C1 segment of cervical spinal cord (tissue), 14 donors: ENCODE data around the gene SHC3.

Source experiments
- DNase-seq, 14 donors: peaks; one replicate each; lab custom pipeline; 2025; lab: John Stamatoyannopoulos, UW

SHC3 gene

DNA sequence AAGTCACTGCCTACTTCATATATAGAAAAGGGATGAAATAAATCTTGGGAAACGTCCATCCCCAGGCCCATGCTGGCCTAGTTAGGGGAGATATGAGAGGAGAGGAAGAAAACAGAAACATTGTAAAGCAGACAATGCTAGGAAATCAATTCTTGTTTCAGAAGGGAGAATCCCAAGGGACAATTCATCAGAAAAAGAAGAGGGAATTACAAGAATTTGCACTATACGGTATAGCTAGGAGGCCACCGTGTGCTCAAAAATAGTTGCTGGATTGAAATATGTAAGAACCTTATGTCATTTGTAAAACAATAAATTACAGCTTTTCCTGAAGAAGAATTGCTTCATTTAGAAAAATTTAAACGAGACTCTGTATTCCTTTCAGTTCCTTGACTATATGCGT lies 8.3 kb upstream of the SHC3 start:
- DNase-seq = no peak

DNA sequence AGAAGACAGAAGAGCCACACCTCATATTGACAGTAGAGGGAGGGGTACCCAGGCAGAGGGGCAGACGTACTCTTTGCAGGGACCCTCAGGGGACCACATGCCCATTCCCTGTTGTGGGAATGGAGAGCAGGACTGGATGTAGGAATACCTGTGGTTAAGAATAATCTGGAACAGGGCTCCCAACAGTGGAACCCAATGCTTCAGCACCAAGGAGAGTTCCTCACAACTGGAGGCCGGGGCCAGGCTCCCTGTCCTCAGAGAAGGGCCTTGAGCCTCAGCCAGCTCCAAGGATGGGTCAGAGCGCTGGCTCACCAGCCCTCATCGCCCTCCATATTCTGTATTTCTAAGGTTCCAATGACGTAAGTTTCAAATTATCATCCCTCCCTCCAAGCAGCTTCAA lies 7.4 kb upstream of the SHC3 start:
- DNase-seq = no peak

GRCh38 chr9:89183146-89183545 lies 4.5 kb upstream of the SHC3 start:
- no peak for DNase-seq

DNA sequence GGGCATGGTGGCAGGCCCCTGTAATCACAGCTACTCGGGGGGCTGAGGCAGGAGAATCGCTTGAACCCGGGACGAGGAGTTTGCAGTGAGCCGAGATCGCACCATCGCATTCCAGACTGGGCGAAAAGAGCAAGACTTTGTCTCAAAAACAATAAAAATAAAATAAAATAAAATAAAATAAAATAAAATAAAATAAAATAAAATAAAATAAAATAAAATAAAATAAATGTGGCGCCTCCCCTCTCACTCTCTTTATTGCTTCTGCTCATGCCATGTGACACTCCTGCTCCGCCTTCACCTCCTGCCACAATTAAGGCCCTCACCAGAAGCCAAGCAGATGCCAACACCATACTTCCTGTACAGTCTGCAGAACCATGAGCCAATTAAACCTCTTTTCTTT lies 3.8 kb upstream of the SHC3 start:
- no peak for DNase-seq

DNA sequence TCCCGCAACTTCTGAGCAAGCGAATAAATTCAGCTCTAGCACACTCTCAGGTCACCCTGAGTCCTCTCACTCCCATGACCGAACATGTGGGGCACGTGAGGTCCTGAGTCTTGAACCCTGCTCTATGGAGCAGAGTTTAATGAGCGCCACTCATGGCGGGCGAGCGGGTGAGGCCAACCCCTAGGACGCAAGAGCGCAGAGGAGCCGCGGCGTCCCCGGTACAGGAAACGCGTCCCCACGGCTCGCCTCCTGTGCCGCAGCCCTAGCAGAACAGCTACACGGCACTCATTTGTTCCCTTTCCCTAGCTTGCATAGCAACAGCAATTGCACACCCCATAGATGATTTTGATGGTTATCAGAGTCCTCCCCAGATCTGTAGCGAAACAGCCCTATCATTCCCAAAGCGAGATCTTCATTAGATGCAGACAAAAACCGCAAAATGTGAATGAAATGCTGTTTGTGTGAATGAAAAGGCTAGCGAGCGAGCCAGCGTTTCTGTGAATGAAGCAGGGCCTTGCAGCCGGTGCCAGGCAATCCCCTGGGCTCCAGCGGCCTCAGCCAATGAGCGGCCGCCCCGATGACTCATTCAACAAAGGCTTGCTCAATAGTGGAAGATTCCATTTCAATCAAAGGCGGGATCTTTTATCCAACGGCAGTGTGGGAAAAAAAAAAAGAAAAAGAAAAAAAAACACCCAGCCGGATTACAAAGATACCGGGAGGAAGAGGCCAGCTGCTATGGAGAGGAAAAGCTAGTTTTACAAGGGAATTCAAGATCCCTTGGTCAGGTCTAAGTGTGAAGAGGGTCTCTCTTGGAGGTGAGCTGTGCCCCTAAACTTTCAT lies 1.5 kb upstream of the SHC3 start:
- peak in 13 of 14 donors; percentile 38 to 87 (median 81) for DNase-seq

DNA sequence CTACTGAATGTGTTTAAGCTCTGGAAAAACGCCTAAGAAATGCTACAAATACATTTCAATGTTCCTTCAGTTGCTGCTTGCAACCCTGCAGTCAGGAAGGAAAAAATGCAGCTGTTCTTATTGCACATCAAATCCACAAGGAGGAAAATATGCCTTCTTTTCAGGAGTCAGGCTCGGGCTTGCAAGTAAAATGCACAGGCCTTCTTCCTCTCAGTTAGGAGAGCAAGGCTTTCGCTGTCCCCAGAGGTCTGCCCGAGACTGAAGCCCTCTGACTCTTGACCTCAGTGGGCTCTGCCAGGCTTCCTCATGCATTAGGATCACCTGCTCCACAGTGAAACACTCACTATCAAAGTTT lies 899 bp upstream of the SHC3 start:
- no peak for DNase-seq

DNA sequence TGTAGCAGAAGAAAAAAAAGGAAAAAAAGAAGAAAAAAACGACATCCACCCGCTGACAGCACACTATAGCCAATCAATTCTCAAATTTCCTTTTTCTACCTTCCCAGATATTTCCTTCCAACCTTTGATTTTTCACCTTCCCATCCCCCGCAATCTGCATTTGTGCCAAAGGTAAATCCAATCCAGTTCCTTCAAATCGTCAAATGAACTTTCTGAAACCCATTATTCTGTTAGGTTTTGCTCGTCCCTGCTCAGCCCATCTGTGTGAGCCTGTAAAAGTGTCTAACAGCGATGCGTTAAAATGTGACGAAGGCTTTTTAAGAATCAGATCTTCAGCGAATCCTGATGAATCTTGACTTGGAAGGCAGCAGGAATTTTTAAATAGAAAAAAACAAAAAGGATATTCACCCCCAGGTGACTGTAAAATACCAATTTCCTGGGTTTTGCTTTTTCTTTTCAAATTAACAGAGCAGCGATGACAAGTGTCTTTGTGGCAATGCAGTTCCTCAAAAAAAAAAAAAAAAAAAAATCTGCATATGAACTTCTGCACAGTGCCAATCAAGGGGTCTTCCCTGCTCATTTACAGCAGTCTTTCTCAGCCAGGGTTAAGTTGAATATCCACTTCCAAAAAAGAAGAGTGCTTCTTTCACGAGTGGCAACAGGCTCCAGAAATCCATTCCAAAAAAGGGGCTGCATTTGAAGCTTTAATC lies 367 bp upstream of the SHC3 start:
- DNase-seq = no peak

DNA sequence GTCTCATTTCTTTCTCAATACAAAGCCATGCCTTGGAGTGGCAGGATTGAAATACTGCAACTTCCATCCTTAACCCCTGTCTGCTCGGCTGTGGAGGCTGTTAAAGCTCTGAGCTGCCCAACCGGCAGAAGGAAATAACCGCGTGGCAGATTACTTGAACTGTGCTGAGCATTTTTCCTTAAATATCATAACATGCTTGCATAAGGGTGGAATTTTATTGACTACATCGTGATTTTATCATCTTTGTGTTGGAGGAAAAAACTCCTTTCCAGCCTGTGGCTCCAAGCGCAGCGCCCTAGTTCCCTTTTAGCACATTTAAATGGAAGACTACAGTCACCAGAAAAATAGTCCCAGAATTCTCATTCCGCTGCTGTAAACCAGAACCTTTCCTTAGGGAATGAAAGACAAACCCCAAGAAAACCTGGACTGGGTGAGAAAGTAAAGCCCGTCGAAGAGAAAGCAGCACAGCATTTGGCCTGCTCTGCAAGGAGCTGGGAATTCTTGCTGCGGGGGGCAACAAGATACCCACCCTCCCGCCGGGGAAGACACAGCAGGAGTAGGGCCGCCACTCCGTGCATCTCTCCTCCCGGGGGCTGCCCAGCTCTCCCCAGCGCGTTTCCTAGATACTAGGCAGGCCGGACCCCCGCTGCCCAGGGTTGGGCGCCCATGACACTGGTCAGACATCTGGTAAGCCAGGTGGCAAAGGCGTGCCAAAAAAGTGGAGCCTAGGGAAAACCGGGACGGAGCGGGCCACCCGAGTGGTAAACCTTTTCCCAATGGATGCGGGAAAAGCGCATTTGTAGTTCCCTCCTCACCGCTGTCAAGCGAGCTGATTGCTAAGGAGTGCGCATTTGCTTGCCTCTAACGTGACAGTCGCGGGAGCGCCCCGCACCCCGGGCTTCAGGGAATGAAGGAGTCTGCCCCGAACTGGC lies 1.3 kb downstream of the SHC3 start:
- no peak for DNase-seq

GRCh38 chr9:89175828-89176261 lies 2.8 kb downstream of the SHC3 start:
- DNase-seq = no peak

- no peak for DNase-seq
Observed at GRCh38 chr9:89174291-89174690, 4.3 kb downstream of the SHC3 start.

GRCh38 chr9:89173072-89173471 lies 5.5 kb downstream of the SHC3 start:
- DNase-seq = no peak

DNA sequence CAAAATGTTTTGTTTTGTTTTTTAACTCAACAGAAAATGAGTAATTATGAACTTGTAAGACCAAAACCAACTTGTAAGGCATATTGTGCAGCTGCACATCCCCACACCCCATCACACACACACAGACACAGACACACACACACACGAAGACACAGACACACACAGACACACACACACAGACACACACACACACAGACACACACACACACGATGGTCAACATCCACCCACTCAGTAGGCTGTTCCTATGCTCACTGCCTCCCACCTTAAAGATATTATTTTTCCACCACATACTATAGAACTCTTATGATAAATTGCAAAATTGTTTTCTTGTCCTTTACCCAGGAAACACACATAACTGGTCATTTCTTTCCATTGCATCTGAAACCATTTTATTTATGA lies 6.2 kb downstream of the SHC3 start:
- DNase-seq = no peak

DNA sequence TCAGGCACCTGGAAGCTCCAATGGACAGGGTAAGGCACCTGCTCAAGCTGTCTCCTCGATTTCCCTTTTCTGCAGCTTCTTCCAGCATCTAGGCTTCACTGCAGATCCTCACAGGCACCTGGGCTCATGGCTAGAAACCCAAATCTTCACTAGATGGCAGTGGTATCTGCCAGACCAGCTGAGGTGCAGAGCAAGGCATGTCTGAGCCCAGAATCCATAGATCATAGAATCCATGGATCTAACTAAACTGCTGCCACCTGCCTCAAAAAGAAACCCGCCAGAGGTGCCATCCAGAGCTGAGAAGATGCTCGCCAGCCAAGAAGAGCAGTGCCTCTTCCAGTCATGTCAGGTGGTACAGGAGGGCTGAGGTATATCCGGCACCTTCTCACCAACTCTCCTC lies 6.9 kb downstream of the SHC3 start:
- no peak for DNase-seq

- DNase-seq = no peak
Observed at GRCh38 chr9:89171231-89171630, 7.4 kb downstream of the SHC3 start.

- no peak for DNase-seq
Observed at GRCh38 chr9:89168901-89169813, 9.5 kb downstream of the SHC3 start.

GRCh38 chr9:89167788-89168187 lies 10.8 kb downstream of the SHC3 start:
- no peak for DNase-seq

DNA sequence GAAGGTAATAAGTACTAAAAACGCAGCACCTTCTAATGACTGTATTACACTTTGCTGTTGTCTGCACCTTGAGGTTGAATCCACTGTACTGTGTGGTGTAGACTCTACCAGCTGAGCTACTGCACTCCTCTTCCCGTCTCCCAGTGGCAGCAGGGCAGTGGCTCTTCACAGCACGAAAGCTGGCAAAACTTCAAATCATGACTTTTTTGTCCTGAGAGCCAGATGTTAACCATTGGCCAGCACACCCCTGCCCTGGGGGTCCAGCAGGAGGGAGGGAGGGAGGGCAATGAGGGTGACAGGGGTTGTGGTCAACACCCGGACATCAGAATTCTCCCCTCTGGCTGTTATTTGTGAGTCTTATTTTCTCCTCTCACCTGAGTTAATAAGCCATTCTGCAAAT lies 11.8 kb downstream of the SHC3 start:
- no peak for DNase-seq

GRCh38 chr9:89165880-89166279 lies 12.7 kb downstream of the SHC3 start:
- no peak for DNase-seq

DNA sequence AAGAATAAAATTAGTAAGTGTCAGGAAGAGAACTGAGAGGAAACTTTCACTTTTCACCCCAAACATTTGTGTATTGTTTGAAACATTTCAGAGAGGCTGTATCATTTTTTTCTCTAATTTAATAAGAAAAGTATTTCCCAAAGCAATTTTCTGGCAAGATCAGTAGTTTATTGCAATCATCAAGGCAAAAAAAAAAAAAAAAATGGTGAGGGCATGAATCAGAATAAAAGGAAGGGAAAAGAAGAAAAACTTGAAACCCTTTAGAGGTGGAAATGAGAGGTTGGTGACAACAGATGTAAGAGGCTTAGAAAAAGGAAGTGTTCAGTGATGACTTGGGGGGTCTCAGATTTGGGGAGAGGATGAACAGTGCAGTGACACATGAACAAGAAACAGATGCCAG lies 13.3 kb downstream of the SHC3 start:
- DNase-seq = no peak

GRCh38 chr9:89161221-89161620 lies 17.4 kb downstream of the SHC3 start:
- DNase-seq = no peak

GRCh38 chr9:89160806-89161205 lies 17.8 kb downstream of the SHC3 start:
- no peak for DNase-seq
